Measurements from ENCODE around the gene IFNA5. TPM values are rescaled to one million over a fixed set of nuclear protein-coding genes. Genes with fewer than 3 reads are reported as not detected.

IFNA5 gene
- total and polyA plus RNA-seq, 2 of the 8 experiments (the other 6 are each of a cell fraction or from before 2014, with no cell fraction given): not detected

DNA sequence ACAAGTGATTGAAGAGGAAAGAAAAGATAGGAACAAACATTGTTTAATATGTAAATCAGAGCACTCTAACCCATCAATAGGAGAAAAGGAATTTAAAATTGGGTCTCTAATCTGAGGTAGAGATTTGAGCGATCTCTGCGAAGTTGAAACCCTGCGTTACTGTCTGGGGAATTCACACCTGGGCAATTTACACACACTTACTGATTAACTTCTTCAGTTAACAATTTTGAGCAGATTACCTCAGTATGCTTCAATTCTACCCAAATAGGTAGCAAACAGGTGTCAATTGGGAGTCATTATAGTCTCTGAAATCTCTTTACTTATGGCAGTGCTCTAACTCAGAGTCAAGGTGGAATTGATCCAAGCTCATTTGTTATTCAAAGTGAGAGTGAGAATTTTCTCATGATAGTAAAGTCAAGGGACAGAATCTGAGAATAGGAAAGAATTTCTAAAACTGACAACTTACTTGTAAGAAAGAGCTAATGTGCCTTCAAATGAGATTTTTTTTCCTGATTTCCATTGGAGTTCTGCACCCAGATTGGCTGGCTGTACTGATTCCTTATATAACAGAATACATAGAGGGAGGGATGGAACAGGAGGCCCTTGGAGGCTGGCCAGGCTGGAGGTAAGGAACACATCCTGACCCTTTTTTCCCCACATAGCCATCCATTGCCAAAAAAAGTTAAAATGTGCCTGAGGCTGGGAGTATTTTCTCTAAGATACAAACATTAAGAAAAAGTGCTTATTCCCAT lies 38.2 kb downstream of the IFNA5 start:
- Histone ChIP-seq H2BK20ac (ENCODE audit: low read length) (no peak overlapping the region), H3K4me1 (replicated peaks in 1 of 4; ENCODE audit: control insufficient read depth in 3 of 4, insufficient read depth in 4 of 4, low read length in 3 of 4) (no peaks in the 10 kb centered on the region)
- POLR2A ChIA-PET (ENCODE audit: partially characterized antibody): no interaction called here
- no peak for TF ChIP-seq POLR2AphosphoS5 (IDR thresholded peaks at IDR 0.05; ENCODE audit: low read depth, low read length)

More for the DNA sequence above, 38.2 kb downstream of the IFNA5 start:
- Histone ChIP-seq H2BK120ac (replicated peaks; ENCODE audit: low read depth, low read length) (no peak overlapping the region), H3K4me2 (ENCODE audit: insufficient read depth in 1 of 2, low read depth in 2 of 2, low read length in 2 of 2) (no peak overlapping the region), H2AFZ (ENCODE audit: low read length) (no peak overlapping the region), H3K79me2 (ENCODE audit: control insufficient read depth in 1 of 2, insufficient read depth in 2 of 2, low read length in 2 of 2) (no peaks in the 10 kb centered on the region), H2BK5ac (ENCODE audit: low read depth, low read length) (no peak overlapping the region), H3K4ac (replicated peaks; ENCODE audit: insufficient read length, low read depth, low read length) (no peak overlapping the region), H2BK12ac (ENCODE audit: low read depth, low read length) (no peak overlapping the region), H4K91ac (replicated peaks; ENCODE audit: insufficient read length, low read length) (no peak overlapping the region), H3K27me3 (replicated peaks in 1 of 4; ENCODE audit: control insufficient read depth in 3 of 4, extremely low read depth in 1 of 4, insufficient read depth in 3 of 4, low read length in 3 of 4) (peaks cover 22 to 59% (median 44%) of the 10 kb centered on the region in 4 experiments), H4K8ac (ENCODE audit: extremely low read depth, insufficient read depth, low read length) (no peak overlapping the region), H3K36me3 (ENCODE audit: control insufficient read depth in 2 of 4, insufficient read depth in 4 of 4, low read length in 3 of 4) (no peaks in the 10 kb centered on the region), H3K23me2 (ENCODE audit: low read depth, low read length) (no peaks in the 10 kb centered on the region), H3K23ac (ENCODE audit: insufficient read length) (no peak overlapping the region), H2BK15ac (ENCODE audit: low read length) (no peak overlapping the region), H4K5ac (ENCODE audit: insufficient read length, low read depth, low read length) (no peak overlapping the region), H3K9ac (replicated peaks in 1 of 4; ENCODE audit: extremely low read depth in 1 of 4, low read depth in 3 of 4, low read length in 3 of 4) (no peak overlapping the region), H2AK5ac (ENCODE audit: low read depth, low read length) (no peak overlapping the region), H3K9me3 (ENCODE audit: insufficient read depth in 2 of 2, low read depth in 1 of 2, low read length in 1 of 2) (no peaks in the 10 kb centered on the region), H3K79me1 (ENCODE audit: low read depth, low read length) (no peaks in the 10 kb centered on the region), H3K14ac (ENCODE audit: insufficient read length) (no peak overlapping the region), H3K18ac (ENCODE audit: extremely low read depth, low read length) (no peak overlapping the region), H4K20me1 (replicated peaks in 1 of 2; ENCODE audit: control insufficient read depth in 1 of 2, insufficient read depth in 2 of 2, low read length in 2 of 2) (peaks cover 0 to 4% of the 10 kb centered on the region in 2 experiments), H3K27ac (ENCODE audit: low read depth, low read length) (no peak overlapping the region), H3K56ac (replicated peaks; ENCODE audit: insufficient read length, low read depth, low read length) (no peak overlapping the region), H3K4me3 (ENCODE audit: extremely low read depth in 1 of 4, insufficient read depth in 2 of 4, low read depth in 3 of 4, low read length in 4 of 4) (no peak overlapping the region)
- CTCF ChIA-PET (ENCODE audit: partially characterized antibody): interaction anchor here (6.0 kb wide), 1 partner anchor 15 kb away, joined by 53 read pairs; no protein-coding TSS in a partner anchor
- 19% methylated on average over 3 of the region's 3 CpGs; no CpG with 5 or more reads in 1 of the 2 experiments for WGBS, 2 experiments (ENCODE audit: extremely low coverage in 1 of 2, insufficient coverage in 1 of 2, insufficient read length in 1 of 2, insufficient replicate concordance in 2 of 2, low coverage in 1 of 2, low lambda C conversion rate in 2 of 2, missing lambda C conversion rate in 1 of 2)
- FAIRE-seq: no peak
- no peak for DNase-seq (ENCODE audit: low read depth in 1 of 2, low spot score in 2 of 2)
